GM19324 (cell line): ENCODE data around the gene RFESD.

Source experiments
- ATAC-seq: cut with Tn5 transposase; IDR thresholded peaks from one replicate; pipeline ENCODE4 v1.9.1; 2021; ENCODE audit warnings: mild to moderate bottlenecking, moderate library complexity; ENCODE audit not compliant: unreplicated experiment, low FRiP score

The RFESD gene

DNA sequence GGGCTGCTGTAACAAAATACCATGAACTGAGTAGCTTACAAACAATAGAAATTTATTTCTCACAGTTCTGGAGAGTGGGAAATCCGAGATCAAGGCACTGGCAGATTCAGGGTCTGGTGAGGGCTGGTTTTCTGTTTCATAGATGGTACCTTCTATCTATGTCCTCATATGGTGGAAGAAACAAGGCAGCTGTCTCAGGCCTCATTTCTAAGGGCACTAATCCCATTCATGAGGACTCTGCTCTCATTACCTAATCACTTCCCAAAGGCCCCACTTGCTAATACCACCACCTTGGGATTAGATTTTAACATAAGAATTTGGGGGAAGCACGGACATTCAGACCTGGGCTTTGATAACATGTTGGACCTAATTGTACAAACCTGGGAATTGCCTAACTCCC lies 13.5 kb downstream of the RFESD start:
- no peak for ATAC-seq

GRCh38 chr5:95662946-95663345 lies 16.4 kb downstream of the RFESD start:
- no peak for ATAC-seq

DNA sequence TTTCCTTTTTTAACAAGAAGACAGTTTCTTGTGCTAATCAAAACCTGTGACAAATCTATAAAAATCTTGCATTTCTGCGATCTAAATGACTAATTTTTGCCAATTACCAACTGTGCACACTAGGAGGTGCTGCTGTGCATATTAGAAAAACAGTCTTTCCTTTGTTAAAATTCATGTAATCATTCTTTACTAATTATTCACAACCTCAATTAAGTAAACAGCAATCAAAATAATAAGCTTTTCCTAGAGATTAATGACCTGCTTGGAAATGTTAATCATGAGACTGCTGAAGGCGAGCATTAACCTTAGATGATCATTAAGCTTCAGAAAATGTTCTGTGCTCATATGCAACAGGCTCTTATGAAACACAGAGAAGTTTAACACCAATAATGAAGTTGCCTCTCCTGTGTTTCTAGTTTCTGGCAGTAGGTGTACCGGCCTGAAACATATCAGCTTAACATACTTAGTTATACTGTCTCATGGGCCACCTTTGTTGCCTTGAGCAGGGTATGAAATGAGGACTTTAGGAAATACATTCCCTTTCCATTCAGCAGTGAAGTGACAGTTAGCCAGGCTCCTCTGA lies 17.7 kb downstream of the RFESD start:
- ATAC-seq: no peak

- ATAC-seq: no peak
These were observed 20.6 kb downstream of the RFESD start for GRCh38 chr5:95667061-95667618.

DNA sequence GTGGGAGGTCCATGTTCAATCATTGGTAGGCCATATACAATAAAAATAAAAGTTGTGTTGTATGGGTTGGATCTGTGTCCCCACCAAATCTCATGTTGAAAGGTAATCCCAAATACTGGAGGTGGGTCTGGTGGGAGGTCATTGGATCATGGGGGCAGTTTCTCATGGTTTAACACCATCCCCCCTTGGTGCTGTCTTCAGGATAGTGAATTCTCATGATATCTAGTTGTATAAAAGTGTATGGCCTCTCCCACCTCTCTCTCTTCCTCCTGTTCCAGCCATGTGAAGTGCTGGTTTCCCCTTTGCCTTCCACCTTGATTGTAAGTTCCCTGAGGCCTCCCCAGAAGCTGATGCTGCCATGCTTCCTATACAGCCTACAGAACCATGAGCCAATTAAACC lies 21.1 kb downstream of the RFESD start:
- ATAC-seq: no peak

DNA sequence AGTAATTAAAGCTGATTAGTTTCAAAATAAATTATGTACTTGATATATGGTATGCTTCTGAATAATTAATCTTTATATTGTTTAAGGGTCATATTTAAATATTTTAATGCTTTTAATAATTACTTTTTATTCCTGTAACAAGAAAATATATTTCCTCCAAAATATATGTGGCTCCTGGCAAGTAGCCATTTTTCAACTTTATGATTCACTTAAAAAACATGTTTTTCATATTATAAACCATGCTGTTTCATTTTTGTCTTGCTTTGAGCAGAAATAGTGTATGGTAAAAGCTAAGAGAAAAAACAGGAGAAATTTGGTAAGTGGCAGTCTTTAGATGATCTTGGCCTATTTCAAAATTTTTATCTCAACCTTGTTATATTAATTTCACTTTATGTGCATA lies 21.6 kb downstream of the RFESD start:
- ATAC-seq: no peak

GRCh38 chr5:95668728-95669127 lies 22.2 kb downstream of the RFESD start:
- no peak for ATAC-seq

DNA sequence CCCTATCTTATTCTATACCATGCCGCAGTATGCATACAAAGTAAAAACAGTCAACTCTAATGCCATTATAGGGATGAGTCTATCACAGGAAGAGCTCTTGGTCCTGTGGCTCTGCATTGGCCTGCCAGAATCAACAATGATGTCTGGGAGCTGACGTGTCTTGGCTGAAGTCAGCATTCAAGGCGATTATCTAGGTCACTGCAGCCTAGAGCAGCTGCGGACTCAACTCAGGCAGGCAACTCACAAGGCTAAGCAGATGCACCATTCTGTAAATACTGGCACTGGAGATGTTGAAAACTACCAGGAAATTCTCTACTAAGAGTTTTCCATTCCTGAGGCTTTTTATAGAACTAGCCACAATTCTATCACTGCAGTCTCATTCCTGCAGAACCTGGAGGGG lies 23.0 kb downstream of the RFESD start:
- ATAC-seq: no peak

DNA sequence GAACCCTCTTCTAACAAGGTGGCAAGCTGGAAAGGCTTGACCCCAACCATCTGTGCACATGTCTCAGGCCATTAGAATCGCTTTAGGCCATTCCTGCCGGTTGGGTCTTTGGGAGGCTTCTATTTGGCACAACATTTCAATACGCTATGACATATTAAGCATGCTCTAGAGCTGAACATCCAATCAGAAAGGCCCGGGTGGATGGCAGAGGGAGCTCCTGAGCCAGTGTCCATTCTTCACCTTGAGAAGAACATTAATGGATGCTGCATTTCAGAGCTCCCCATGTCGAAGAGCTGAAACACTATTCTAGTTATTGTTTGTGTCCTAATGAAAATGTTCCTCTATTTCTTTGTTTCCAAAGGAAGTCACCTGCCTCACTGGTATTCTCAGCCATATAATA lies 23.4 kb downstream of the RFESD start:
- no peak for ATAC-seq

GRCh38 chr5:95670568-95670967 lies 24.0 kb downstream of the RFESD start:
- no peak for ATAC-seq

- no peak for ATAC-seq
These were observed 25.2 kb downstream of the RFESD start for GRCh38 chr5:95671826-95672225.

DNA sequence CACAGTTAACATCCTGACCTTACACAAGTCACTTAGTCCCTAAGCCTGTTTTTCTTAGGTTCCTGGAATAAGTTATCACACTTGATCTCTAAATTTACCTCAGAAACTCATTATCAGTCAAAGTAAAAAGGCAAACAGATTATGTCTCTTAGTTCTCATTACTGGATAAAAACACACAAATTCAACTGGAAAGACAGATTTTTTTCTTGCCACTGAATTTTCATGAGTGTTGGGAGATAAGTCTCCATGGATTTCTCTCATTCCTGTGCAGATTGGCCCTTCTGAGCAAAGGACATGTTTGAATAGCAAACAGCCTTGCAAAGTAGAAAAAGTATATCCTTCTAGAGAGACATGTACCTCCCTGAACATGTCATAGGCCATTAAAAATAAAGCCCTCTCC lies 26.1 kb downstream of the RFESD start:
- ATAC-seq: no peak

- no peak for ATAC-seq
These were observed 26.5 kb downstream of the RFESD start for GRCh38 chr5:95673081-95673480.

DNA sequence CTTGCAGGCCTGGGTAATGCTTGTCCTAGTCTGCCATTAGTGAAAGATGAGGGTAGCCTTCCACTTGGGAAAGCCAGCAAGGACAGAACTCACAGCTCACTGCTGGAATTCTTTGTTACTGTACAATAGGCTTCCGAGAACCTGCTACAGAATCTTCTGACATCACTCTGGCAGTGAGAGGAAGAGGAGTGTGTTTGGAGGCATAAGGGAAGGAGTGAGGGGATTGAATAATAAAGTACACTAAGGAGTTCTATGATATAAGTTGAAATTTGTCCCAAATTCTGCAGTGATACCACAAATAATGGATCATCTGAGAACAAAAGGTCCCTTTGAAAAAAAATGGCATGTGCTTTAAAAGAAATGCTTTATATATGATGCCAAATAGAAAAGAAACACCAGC lies 36.3 kb downstream of the RFESD start, which contains the start of gene SPATA9:
SPATA9 (minus strand) TSS at position 101 of the 400 bp plus-strand sequence. CDS start 137 bp downstream, outside the sequence.
- ATAC-seq: no peak

- ATAC-seq: no peak
These were observed 37.8 kb downstream of the RFESD start for GRCh38 chr5:95684361-95684760.

DNA sequence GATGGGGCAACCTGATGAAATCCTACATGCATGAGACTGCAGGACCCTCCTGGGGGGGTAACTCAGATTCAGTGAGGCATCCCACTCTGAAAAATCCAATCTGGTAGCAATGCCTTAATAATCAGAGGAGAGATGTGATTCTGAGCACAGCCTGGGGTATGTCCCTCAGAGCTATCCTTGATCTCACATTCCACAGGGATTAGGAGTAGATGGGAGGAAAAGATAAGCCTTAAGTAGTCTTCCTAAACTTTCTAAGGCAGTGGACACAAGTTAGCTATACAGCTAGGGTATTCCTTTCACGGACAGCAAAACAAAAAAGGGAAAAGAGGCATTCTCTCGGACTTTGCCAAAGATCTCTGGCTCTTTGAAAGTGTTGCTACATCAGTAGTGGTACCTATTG lies 40.1 kb downstream of the RFESD start:
- no peak for ATAC-seq

DNA sequence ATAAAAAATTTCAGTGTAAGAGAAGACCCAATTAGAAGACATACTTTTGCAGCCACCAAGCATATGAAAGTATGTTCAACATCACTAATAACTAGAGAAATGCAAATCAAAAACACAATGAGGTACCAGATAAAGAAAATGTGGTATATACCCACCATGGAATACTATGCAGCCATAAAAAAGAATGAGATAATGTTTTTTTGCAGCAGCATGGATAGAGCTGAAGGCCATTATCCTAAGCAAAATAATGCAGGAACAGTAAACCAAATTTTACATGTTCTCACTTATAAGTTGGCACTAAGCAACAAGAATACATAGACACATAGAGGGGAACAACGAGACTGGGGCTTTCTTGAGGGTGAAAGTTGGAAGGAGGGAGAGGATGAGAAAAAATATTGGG lies 43.1 kb downstream of the RFESD start:
- no peak for ATAC-seq

DNA sequence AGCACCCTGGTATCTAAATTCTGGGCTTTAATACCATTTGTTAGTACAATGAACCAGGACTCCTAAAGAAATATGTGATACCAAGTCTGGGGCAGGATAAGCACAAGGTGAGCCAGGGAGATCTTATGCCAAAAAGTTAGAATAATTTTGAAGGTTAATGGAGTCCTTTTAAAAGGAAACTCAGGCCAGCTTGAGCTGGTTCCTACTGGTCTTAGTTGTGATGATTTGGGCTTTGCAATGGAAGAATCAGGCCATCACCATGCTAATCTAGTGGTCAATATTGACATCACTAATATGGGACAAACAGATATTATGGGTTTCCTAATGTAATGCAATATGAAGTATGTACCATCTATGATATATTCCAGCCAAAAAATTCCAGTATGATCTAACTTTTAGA lies 43.8 kb downstream of the RFESD start:
- no peak for ATAC-seq

- no peak for ATAC-seq
These were observed 51.5 kb downstream of the RFESD start for GRCh38 chr5:95697781-95698681.

- no peak for ATAC-seq
These were observed 52.8 kb downstream of the RFESD start for GRCh38 chr5:95699337-95699736.

DNA sequence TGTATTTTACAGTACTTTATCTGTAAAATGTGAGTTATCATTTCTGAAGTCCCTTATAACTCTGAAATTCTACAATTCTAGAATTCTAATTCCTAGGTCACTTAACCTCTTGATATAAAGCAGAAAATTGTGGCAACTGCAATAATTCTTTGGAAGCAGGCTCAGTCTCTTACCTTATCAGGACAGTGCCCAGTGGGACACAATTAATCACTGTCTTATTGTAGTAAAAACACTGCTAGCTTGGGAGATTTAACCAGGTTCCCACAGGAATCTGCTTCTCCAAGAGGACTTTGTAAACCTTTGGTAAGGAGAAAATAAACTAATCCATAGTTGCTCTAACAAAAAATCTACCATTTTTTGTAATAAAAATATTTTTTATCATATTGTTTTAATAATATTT lies 54.5 kb downstream of the RFESD start:
- ATAC-seq: no peak

DNA sequence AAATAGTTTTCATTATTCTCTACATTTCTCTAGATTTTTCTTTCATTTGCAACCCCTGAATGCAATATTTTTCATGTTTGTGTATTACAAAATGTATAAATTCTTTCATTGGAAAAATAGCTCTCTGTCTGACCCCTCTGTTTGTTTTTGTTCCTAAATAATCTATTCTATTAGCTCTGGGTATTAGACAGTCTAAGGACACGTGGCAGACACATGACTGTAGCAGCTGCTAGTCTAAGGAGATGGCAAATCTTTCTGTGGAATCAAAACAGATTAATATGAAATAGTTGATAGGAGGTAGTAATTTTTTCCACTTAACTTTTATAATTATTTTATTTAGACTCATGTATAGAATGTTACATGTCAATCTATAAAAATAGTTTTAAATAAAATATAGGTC lies 57.6 kb downstream of the RFESD start:
- no peak for ATAC-seq
